ENCODE results near the gene ACBD3.

The ACBD3 gene

DNA sequence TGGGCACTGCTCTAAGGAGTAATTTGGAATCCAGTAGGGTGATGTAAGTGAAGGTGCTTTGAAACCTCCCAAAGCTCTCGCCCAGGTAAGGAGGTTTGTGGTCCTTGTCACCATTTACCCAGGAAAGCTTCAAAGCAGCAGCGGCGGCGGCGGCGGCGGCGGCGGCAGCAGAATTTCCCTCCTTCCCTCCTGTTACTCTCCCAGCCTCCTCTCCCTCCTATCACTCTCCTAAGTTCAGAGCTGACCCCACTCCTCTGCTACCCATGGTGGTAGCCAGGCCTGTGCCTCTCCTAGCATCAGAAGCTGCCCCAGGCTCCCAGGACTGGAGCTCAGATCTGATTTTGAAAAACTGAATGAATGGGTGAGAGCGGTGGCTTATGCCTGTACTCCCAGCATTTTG is 60.7 kb downstream of the ACBD3 start:
- H3K27ac ChIP-seq (ENCODE audit: insufficient read depth, low read depth, low read length, poor library complexity, severe bottlenecking), result no peak overlapping the region
- H3K4me1 ChIP-seq (ENCODE audit: control insufficient read depth, insufficient read depth, low read length), result peaks cover 27% of the 10 kb centered on the region
- peaks cover 4% of the 10 kb centered on the region for H3K27me3 ChIP-seq (ENCODE audit: control insufficient read depth, insufficient read depth, low read length, poor library complexity, severe bottlenecking)
- H3K9me3 ChIP-seq (ENCODE audit: control insufficient read depth, low read length), result no peaks in the 10 kb centered on the region
- WGBS, 2 experiments, result 92 to 97% methylated on average over 10 of the region's 10 CpGs
- no peak overlapping the region for H3K4me3 ChIP-seq (ENCODE audit: insufficient read depth, low read depth, low read length)
- H3K36me3 ChIP-seq (ENCODE audit: control insufficient read depth, insufficient read depth, low read length), result no peaks in the 10 kb centered on the region

DNA sequence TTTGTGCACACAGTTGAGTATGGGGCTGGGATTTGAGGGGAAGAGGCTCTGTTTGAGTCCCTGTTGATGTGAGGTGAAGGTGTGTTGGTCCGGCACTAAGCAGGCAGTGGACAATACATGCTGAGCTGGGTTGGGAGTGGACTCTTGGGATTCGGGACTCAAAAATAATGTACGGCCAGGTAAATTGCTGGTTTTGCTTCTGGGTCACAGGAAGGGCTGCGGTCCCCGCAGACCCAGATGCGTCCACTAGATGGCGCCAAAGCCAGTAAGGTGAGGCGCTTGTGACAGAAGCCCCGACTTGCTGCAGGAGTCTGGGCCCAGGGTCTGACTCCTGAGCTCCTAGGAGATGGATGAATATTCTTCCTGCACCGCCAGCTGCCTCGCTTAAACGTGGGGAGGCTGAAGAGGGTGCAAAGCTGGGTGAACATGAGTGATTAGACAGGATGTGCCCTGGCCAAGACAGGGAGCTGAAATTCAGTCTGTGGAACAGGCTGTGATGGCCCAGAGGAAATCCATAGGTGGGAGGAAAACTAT is 61.4 kb downstream of the ACBD3 start:
- WGBS, 2 experiments, result 16 to 18% methylated on average over 12 of the region's 12 CpGs
- no peaks in the 10 kb centered on the region for H3K9me3 ChIP-seq (ENCODE audit: control insufficient read depth, low read length)
- peaks cover 6% of the 10 kb centered on the region for H3K27me3 ChIP-seq (ENCODE audit: control insufficient read depth, insufficient read depth, low read length, poor library complexity, severe bottlenecking)
- H3K4me1 ChIP-seq (ENCODE audit: control insufficient read depth, insufficient read depth, low read length), result peaks cover 27% of the 10 kb centered on the region
- H3K27ac ChIP-seq (ENCODE audit: insufficient read depth, low read depth, low read length, poor library complexity, severe bottlenecking), result no peak overlapping the region
- no peak overlapping the region for H3K4me3 ChIP-seq (ENCODE audit: insufficient read depth, low read depth, low read length)
- H3K36me3 ChIP-seq (ENCODE audit: control insufficient read depth, insufficient read depth, low read length), result no peaks in the 10 kb centered on the region

DNA sequence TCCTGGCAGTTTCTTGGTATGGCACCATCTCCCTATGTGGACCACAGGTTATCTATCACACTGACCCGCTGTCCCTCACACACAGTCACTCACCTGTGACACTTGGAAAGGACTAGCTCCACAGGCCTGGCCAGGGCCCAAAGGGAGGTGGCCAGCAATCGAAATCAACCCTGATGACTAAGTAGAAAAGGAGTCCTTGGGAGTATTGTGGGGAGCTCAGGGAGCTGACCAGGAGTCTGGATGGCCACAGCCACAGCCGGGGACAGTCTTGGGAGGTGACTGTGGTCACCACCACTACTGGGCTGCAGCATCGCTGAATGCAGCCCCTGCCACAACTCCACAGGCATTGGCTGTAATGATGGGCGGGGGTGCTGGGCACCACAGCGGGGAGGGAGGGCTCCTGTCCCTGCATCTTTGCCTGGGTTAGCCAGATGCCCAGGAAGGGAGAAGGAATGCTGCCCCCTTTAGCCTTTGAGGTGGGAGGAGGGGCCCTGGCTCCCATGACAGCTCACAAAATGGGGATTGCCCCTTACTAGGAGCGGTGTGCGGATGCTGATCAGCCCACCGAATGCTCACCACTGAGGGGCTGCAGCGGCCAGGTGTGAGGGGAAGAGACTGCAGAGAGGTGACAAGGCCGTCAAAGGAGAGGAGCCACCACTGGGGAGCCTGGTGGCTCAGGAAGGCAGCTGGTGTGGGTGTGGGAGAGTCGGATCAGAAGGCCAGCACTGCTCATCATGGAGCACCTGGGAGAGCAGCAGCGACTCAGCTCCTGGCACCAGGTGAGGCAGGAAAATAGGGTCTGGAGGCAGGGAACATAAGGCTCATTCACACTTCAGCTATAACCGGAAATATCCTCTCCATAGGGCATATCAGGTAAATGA is 62.7 kb downstream of the ACBD3 start:
- Histone ChIP-seq H3K9me3 (ENCODE audit: control insufficient read depth, low read length) (no peaks in the 10 kb centered on the region), H3K36me3 (ENCODE audit: control insufficient read depth, insufficient read depth, low read length) (no peaks in the 10 kb centered on the region), H3K27ac (ENCODE audit: insufficient read depth, low read depth, low read length, poor library complexity, severe bottlenecking) (no peak overlapping the region), H3K4me1 (ENCODE audit: control insufficient read depth, insufficient read depth, low read length) (peaks cover 26% of the 10 kb centered on the region), H3K27me3 (ENCODE audit: control insufficient read depth, insufficient read depth, low read length, poor library complexity, severe bottlenecking) (peaks cover 6% of the 10 kb centered on the region), H3K4me3 (ENCODE audit: insufficient read depth, low read depth, low read length) (no peak overlapping the region)
- 88 to 91% methylated on average over 14 of the region's 14 CpGs for WGBS, 2 experiments

DNA sequence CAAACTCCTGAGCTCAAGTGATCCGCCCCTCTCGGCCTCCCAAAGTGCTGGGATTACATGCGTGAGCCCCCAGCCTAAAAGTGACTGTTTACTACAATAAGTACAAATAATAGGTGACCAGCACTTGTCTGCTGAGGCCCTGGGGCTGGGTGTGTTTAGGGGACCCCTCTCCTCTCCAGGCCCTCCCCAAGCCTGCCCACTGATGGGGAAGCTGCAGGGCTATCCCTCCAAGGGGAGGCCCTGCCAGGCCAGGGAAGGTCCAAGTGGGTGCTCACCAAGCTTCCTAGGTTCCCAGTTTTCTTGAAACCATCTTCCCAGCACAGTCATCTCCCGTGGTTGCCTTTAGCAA is 63.4 kb downstream of the ACBD3 start:
- Histone ChIP-seq H3K27ac (ENCODE audit: insufficient read depth, low read depth, low read length, poor library complexity, severe bottlenecking) (no peak overlapping the region), H3K36me3 (ENCODE audit: control insufficient read depth, insufficient read depth, low read length) (no peaks in the 10 kb centered on the region), H3K4me1 (ENCODE audit: control insufficient read depth, insufficient read depth, low read length) (peaks cover 25% of the 10 kb centered on the region), H3K27me3 (ENCODE audit: control insufficient read depth, insufficient read depth, low read length, poor library complexity, severe bottlenecking) (peaks cover 6% of the 10 kb centered on the region), H3K4me3 (ENCODE audit: insufficient read depth, low read depth, low read length) (no peak overlapping the region), H3K9me3 (ENCODE audit: control insufficient read depth, low read length) (no peaks in the 10 kb centered on the region)
- 90 to 91% methylated on average over 4 of the region's 4 CpGs for WGBS, 2 experiments

DNA sequence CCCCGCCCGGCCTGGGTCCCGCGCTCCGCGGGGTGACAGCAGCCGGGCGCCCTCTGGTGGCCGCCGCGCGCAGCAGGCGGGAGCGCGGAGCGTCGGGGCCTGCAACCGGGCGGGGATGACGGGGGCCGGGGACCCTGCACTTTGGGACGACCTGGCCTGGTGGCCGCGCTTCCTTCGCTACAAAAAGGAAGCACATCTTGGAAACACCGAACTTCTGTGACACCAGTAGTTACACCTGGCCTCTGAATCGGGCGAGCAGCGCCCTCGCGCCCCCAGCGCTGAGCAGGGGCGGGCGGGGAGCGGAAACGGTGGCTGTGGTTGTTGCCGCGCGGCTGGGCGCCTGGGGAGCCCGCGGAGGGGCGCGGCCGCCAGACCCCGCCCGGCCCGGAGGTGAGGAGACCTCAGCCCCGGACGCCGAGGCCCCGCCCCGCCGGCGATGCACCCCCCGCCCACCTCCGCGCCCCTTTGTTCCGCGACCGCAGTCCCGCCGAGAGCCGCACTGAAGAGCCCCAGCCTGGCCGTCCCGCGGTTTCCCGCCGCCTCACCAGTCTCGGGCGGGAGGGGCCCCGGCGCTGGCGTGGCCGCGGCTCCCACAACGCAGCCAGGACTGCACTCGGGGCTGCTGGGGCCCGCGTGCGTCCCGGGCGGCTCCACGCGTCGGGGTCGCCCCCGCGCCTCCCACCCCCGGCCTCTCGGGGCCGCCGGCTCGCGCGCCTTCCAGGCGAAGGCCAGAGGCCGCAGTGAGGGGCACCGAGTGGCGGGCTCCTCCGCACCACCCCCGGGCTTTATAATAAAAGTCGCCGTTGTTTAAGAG is 64.7 kb downstream of the ACBD3 start:
- H3K36me3 ChIP-seq (ENCODE audit: control insufficient read depth, insufficient read depth, low read length), result no peaks in the 10 kb centered on the region
- H3K27ac ChIP-seq (ENCODE audit: insufficient read depth, low read depth, low read length, poor library complexity, severe bottlenecking), result peak overlapping the region; percentile 96
- H3K27me3 ChIP-seq (ENCODE audit: control insufficient read depth, insufficient read depth, low read length, poor library complexity, severe bottlenecking), result peaks cover 6% of the 10 kb centered on the region
- peaks cover 15% of the 10 kb centered on the region for H3K4me1 ChIP-seq (ENCODE audit: control insufficient read depth, insufficient read depth, low read length)
- WGBS, 2 experiments, result 0% methylated on average over 104 of the region's 104 CpGs
- H3K9me3 ChIP-seq (ENCODE audit: control insufficient read depth, low read length), result no peaks in the 10 kb centered on the region
- peak overlapping the region; percentile 50 for H3K4me3 ChIP-seq (ENCODE audit: insufficient read depth, low read depth, low read length)

DNA sequence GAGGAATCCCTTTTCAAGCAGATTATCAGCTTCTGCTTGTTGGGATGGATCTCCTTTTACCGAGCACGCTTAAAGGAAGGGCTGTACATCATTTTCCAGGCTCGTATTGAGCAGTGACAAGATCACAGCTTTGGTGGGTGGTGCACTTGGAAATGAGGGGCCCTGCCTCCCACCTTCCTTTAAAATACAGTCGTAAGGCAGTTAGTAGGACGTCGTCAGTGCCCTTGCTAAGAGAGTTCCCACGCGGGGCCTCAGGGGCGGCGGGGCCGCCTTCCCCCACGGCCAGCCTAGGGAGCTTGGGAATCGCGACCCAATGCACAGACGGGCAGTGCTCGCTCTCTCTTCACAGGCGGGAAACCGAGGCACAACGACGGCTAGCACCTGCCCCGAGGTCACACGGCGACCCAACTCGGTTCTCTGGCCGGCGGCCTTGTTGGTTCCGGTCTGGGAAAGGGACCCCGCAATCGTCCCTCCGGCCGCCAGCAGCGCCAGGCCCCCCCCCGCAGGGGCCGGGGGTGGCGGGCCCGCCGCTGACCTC is 65.4 kb downstream of the ACBD3 start:
- peak overlapping the region; percentile 50 for H3K4me3 ChIP-seq (ENCODE audit: insufficient read depth, low read depth, low read length)
- 13 to 14% methylated on average over 37 of the region's 37 CpGs for WGBS, 2 experiments
- no peaks in the 10 kb centered on the region for H3K36me3 ChIP-seq (ENCODE audit: control insufficient read depth, insufficient read depth, low read length)
- peaks cover 6% of the 10 kb centered on the region for H3K27me3 ChIP-seq (ENCODE audit: control insufficient read depth, insufficient read depth, low read length, poor library complexity, severe bottlenecking)
- no peak overlapping the region for H3K27ac ChIP-seq (ENCODE audit: insufficient read depth, low read depth, low read length, poor library complexity, severe bottlenecking)
- peaks cover 15% of the 10 kb centered on the region for H3K4me1 ChIP-seq (ENCODE audit: control insufficient read depth, insufficient read depth, low read length)
- no peaks in the 10 kb centered on the region for H3K9me3 ChIP-seq (ENCODE audit: control insufficient read depth, low read length)

DNA sequence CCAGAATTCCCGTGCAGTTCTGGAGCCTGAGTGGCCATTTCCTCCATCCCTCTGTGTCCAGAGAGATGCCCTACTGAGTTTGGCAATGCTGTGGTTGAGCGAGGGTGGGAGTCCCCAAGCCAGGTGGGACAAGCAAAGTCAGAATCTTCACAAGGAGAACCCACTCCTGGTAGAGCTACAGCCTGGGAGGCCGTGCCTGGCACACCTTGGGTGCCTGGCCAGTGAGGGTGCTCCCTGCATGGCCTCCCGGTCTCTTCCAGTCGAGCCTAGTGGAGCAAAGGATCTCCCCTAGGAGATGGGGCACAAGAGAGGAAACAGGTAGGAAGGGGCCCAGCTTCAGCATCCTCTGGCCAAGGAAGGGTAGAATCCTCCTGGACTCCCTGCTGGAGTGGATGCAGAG is 66.1 kb downstream of the ACBD3 start:
- no peak overlapping the region for H3K27ac ChIP-seq (ENCODE audit: insufficient read depth, low read depth, low read length, poor library complexity, severe bottlenecking)

DNA sequence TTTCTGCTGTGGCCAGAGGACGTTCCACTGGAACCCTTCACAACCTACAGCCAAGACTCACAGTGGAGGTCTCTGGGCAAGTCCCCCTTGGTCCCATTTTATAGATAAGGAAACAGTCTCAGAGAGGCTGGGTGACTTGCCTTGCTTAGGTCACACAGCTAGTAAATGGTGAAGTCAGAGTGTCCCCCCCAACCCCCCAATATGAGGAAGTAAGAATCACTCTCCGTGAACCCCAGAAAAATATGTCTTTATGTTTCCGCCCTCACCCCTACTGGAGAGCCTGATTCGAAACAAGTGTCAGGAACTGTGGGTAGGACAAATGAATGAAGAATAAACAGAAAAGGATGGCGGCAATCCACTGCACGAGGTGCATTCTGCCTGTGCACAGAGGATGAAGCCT is 67.4 kb downstream of the ACBD3 start:
- Histone ChIP-seq H3K4me3 (ENCODE audit: insufficient read depth, low read depth, low read length) (no peak overlapping the region), H3K27ac (ENCODE audit: insufficient read depth, low read depth, low read length, poor library complexity, severe bottlenecking) (no peak overlapping the region), H3K9me3 (ENCODE audit: control insufficient read depth, low read length) (no peaks in the 10 kb centered on the region), H3K36me3 (ENCODE audit: control insufficient read depth, insufficient read depth, low read length) (no peaks in the 10 kb centered on the region), H3K4me1 (ENCODE audit: control insufficient read depth, insufficient read depth, low read length) (peaks cover 15% of the 10 kb centered on the region), H3K27me3 (ENCODE audit: control insufficient read depth, insufficient read depth, low read length, poor library complexity, severe bottlenecking) (peaks cover 6% of the 10 kb centered on the region)
- WGBS, 2 experiments, result 85 to 89% methylated on average over 6 of the region's 6 CpGs

More for the DNA sequence above, 66.1 kb downstream of the ACBD3 start:
- Histone ChIP-seq H3K9me3 (ENCODE audit: control insufficient read depth, low read length) (no peaks in the 10 kb centered on the region), H3K27me3 (ENCODE audit: control insufficient read depth, insufficient read depth, low read length, poor library complexity, severe bottlenecking) (peaks cover 6% of the 10 kb centered on the region), H3K4me3 (ENCODE audit: insufficient read depth, low read depth, low read length) (no peak overlapping the region), H3K36me3 (ENCODE audit: control insufficient read depth, insufficient read depth, low read length) (no peaks in the 10 kb centered on the region), H3K4me1 (ENCODE audit: control insufficient read depth, insufficient read depth, low read length) (peaks cover 15% of the 10 kb centered on the region)
- WGBS, 2 experiments, result 92 to 93% methylated on average over 5 of the region's 5 CpGs

DNA sequence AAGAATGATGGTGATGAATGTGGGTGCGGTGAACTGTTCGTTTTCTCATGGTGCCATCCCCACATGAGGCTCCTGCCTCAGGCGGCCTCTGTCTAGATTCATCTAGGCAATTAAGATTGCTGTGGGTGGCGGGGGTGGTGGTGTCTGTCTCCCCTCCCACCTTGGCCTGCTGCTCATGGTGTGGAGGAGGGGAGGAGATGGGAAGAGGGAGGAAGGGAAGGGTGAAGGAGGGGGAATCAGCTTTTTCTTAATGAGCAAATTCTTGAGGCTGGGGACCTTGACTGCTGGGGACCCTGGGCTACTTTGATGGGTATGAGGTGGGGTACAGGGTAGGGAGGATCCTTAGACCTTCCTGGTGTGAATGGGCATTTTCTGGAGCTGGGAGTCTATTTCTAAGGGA is 68.2 kb downstream of the ACBD3 start:
- peaks cover 6% of the 10 kb centered on the region for H3K27me3 ChIP-seq (ENCODE audit: control insufficient read depth, insufficient read depth, low read length, poor library complexity, severe bottlenecking)
- H3K4me3 ChIP-seq (ENCODE audit: insufficient read depth, low read depth, low read length), result no peak overlapping the region
- 89 to 93% methylated on average over 4 of the region's 4 CpGs for WGBS, 2 experiments
- H3K27ac ChIP-seq (ENCODE audit: insufficient read depth, low read depth, low read length, poor library complexity, severe bottlenecking), result no peak overlapping the region
- H3K36me3 ChIP-seq (ENCODE audit: control insufficient read depth, insufficient read depth, low read length), result no peaks in the 10 kb centered on the region
- H3K4me1 ChIP-seq (ENCODE audit: control insufficient read depth, insufficient read depth, low read length), result peaks cover 9% of the 10 kb centered on the region
- no peaks in the 10 kb centered on the region for H3K9me3 ChIP-seq (ENCODE audit: control insufficient read depth, low read length)

DNA sequence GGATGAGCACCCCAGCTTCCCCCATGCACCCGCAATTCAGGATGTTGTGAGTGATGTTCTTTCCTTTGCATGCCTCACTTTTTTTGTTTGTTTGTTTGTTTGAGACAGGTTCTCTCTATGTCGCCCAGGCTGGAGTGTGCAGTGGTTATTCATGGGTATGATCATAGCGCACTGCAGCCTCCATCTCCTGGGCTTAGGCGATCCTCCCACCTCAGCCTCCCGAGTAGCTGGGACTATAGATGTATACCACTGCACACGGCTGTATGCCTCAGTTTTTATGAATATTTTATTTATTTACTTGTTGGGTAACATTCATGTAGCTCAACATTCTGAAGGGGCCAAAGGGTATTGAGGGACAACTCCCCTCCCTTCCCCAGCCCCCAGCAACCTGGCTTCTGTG is 69.2 kb downstream of the ACBD3 start:
- WGBS, 2 experiments, result 92 to 94% methylated on average over 6 of the region's 6 CpGs
- H3K4me3 ChIP-seq (ENCODE audit: insufficient read depth, low read depth, low read length), result no peak overlapping the region
- H3K9me3 ChIP-seq (ENCODE audit: control insufficient read depth, low read length), result no peaks in the 10 kb centered on the region
- no peaks in the 10 kb centered on the region for H3K36me3 ChIP-seq (ENCODE audit: control insufficient read depth, insufficient read depth, low read length)
- H3K27me3 ChIP-seq (ENCODE audit: control insufficient read depth, insufficient read depth, low read length, poor library complexity, severe bottlenecking), result peaks cover 6% of the 10 kb centered on the region
- peaks cover 7% of the 10 kb centered on the region for H3K4me1 ChIP-seq (ENCODE audit: control insufficient read depth, insufficient read depth, low read length)
- H3K27ac ChIP-seq (ENCODE audit: insufficient read depth, low read depth, low read length, poor library complexity, severe bottlenecking), result no peak overlapping the region

All from ectodermal cell (in vitro differentiated cells).